ELR (cell line): Measurements from ENCODE around the gene MT1B.

Experiments used
- DNase-seq: peaks from one replicate; pipeline ENCODE4 v3.0.0-alpha.2; 2015; ENCODE audit warnings: low read depth

Gene MT1B

DNA sequence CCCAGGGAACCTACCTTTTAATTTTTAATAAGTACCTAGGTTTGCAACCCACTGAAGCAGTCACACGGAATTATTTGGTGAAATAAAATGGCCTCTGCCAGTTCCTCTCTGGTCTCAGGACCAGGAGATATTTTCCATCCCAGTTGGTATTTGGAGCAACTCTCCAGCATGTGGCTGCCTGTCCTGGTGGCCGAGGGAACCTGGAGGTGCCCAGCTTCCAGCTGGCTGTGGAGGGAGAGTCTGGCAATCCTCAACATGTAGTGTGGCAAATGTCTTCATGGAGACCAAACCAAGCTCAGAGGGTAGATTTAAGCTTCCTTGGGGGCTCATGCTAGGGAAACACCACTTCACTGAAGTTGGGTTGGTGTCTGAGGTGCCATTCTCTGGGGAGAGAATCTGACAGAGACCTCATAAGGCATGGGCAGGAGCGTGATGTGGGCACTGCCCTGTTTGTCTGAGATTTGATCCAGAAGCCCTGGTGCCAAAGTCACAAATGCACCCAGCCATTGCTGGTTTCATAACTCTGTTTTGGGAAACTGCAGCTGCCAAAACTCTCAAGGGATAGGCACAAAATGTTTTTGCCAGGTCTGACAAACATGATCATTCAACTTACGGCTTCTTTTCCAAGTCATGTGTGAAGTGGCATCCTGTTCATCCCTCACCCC is 33.4 kb downstream of the MT1B start:
- no peak for DNase-seq

DNA sequence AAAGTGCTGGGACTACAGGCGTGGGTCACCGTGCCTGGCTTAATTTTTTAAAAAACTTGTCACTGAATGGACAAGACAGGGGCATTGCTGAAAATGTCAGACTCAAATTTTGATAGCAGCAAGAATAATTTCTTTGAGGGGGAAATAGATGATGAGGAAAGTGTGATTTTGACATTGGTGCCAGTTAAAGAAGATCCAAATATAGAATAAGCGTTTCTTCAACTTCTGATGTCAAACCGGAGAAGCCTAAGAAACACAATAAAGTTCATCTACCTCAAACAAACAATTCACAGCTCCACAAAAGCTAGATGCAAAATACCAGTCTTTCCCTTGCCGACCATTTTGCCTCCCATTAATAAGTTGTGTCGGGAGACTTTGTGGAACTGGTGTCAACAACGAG is 35.1 kb downstream of the MT1B start:
- DNase-seq: no peak

DNA sequence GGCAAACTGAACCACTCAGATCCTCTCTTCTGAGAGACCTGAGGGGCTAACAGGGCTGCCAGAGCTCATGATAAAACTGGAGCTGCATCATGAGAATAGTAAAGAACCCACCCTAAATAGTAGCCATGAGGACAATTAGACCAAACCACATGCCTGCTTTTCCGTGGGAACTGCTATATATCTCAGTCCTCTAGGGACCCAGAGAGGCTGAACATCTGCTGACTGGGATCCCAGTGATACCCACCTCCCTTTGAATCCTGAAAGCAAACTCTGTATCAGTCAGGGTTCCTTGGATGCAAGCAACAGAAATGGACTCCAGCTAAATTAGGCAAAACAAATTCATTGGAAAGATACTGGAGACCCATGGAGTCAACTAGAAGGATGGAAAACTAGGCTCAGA is 37.1 kb downstream of the MT1B start:
- peak; percentile 17 for DNase-seq

- DNase-seq: peak; percentile 35
Observed at GRCh38 chr16:56689171-56689570, 37.5 kb downstream of the MT1B start.

DNA sequence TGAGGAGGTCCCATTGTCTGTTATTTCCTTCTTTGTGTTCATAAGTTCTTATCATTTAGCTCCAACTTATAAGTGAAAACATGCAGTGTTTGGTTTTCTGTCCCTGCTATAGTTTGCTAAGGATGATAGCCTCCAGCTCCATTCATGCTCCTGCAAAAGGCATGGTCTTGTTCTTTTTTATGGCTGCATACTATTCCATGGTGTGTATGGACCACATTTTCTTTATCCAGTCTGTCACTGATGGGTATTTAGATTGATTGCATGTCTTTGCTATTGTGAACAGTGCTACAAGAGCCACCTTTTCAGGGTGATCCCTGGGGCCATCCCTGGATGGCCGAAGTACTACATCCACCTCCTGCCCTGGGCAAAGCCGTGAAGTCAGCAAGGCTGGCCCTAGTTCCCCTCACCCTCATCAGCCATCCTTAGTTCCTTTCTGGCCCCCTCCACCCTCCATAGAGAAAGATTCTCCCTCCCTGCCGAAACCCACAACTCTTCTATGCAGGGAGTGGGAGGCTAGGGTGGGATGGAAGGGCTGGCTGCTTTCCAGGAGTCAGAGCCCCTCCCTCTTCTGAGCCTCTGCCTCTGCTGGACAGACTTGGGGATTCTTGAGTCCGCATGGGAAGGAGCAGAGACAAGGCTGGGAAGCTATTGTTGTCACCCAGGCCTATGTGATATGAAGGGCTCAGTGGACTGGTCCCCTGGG is 38.9 kb downstream of the MT1B start:
- DNase-seq: no peak

DNA sequence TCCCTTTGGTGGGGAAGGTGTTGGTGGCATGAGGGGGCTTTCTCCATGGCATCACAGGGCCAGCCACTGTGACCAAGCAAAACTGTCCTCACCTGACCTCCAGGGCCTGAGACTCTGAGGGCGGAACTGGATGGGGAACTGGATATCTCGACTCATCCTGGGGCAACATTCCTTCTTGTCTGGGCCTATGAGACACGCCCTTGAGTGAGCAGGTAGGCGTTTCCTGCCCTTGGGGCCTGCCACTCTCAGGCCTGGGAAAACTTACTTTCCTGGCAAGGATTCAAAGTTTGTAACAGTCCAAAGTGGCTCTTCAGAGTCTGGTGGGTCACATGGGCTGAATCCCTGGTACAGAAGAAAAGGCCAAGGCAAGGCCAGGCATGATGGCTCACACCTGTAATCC is 40.2 kb downstream of the MT1B start:
- DNase-seq: peak; percentile 86

DNA sequence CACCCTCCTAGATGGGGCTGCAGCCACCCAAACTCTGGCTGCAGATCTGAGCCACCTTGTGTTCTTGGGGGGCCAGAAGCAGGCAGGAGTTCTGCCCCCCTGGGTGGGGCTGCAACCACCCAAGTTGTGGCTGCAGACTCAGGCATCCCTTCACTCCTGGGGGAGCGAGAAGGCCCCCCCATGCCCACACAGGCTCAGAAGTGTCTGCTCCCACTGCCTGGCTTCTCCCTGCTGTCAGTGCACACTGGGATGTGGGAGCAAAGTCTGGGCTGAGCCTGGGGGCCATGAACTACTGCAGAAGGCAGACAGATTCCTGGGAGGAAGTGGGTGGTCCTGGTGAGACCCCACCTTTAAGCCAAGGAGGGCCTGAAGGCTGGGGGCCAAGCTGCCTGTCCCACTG is 43.6 kb downstream of the MT1B start:
- DNase-seq: no peak

DNA sequence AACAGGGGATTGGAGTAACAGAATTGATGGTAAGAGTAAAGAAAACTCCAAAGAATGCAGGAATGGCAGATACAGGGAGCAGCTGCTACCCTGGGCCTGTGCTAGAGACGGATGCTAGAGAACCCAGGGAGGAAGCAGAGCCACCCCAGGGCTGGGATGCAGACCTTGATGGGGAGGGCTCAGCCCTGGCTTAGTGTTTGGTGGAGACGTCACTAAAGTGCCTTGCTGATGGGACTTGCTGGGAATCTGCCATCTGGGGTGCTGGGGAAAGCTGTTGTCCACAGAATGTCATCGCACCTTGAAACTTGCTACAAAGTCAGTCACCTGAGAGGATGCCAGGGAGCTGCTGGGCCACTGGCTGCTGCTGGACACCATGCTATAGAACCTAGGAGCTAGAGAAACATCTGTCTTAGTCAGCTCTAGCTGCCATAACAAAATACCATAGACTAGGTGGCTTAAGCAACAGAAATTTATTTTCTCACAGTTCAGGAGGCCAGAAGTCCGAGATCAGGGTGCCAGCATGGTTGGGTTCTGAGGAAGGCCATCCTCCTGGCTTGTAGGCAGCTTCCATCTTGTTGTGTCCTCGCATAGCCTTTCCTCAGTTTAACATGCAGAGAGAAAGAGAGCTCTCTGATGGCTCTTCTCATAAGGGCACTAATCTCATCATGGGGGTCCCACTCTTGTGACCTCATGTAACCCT is 45.9 kb downstream of the MT1B start:
- no peak for DNase-seq

DNA sequence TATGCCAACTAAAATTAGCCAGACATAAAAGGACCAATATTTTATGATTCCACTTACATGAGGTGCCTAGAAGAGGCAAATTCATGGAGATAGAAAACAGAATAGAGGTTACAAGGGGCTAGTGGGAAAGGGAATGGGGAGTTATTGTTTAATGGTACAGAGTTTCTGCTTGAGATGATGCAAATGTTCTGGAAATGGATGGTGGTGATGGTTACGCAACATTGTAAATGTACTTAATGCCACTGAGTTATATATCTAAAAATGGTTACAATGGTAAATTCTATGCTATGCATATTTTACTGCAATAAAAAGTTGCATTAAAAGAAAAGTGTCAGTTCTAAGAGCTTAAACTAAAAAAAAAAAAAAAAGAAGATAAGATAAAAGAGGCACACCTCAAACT is 48.5 kb downstream of the MT1B start:
- DNase-seq: no peak

DNA sequence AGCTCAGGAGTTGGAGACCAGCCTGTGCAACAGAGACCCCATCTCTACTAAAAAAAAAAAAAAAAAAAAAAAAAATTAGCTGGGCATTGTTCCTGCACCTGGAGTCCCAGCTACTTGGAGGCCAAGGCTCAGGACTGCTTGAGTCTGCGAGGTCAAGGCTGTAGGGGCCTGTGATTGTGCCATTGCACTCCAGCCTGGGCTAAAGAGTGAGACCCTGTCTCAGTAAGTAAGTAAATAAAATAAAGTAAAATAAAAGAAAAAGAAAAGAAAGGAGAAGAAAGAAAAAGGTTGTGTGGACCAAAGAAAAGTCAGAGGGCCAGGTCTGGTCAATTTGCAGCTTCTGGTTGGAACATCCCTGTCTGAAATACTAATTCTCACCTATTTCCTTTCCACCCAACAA is 48.9 kb downstream of the MT1B start:
- DNase-seq: no peak

- DNase-seq: no peak
Observed at GRCh38 chr16:56701534-56701933, 49.8 kb downstream of the MT1B start.
